22Rv1 (cell line): ENCODE measurements around the gene BPIFA3.

Source experiments
- H3K27ac ChIP-seq: fragments of 450-650 bp; 2 replicates; pipeline ENCODE4 v1.5.1; 2017
- ZFX ChIP-seq: fragments of 450-650 bp; IDR thresholded peaks from 2 replicates; pipeline ENCODE4 v1.6.1; 2017; ENCODE audit warnings: antibody characterized with exemption, borderline replicate concordance
- TF ChIP-seq, protein P1 (sequence below): fragments of 450-650 bp; IDR thresholded peaks from 2 replicates; pipeline ENCODE4 v1.5.1; 2017; ENCODE audit warnings: mild to moderate bottlenecking

BPIFA3 gene

DNA sequence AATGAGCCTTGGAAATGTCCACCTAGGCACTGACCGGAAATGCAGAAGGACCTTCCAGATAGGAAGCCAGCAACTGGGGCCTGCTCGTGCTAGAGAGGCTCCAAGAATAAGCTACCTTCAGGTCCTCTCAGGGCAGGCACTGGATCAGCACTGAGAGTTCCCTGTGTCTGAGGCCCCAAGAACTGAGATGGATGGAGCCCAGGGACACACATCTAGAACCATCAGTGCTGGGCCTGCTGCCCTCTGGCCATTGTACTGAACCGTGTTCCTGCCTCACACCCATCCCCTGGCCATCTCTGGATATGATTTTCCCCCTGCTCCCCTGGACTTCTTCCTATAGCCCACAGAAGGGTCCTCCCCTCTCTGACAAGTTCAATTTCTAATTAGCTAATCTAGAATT lies 28.9 kb downstream of the BPIFA3 start:
- TF ChIP-seq, protein P1, sequence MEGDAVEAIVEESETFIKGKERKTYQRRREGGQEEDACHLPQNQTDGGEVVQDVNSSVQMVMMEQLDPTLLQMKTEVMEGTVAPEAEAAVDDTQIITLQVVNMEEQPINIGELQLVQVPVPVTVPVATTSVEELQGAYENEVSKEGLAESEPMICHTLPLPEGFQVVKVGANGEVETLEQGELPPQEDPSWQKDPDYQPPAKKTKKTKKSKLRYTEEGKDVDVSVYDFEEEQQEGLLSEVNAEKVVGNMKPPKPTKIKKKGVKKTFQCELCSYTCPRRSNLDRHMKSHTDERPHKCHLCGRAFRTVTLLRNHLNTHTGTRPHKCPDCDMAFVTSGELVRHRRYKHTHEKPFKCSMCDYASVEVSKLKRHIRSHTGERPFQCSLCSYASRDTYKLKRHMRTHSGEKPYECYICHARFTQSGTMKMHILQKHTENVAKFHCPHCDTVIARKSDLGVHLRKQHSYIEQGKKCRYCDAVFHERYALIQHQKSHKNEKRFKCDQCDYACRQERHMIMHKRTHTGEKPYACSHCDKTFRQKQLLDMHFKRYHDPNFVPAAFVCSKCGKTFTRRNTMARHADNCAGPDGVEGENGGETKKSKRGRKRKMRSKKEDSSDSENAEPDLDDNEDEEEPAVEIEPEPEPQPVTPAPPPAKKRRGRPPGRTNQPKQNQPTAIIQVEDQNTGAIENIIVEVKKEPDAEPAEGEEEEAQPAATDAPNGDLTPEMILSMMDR = no peak
- TF ChIP-seq ZFX = no peak
- H3K27ac ChIP-seq = no peak overlapping the region

DNA sequence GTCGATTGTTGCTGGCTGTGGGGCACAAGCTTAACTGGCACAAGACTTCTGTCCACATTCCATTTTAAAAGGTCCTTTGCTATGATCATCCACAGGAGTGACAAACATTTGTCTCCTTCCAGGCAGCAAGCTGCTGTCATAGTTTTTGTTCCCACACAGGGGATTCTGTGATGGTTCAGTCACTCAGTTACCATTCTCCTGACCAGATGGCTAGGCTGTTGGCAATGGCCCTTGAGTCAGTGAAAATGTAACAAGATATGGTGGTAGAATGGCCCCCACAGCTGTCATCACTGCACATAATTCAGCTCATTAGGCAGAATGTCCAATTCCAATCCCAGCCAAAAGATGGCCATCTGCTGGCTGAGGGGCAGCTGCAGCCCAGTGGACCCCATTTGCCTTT lies 32.3 kb downstream of the BPIFA3 start:
- TF ChIP-seq, protein P1 = no peak
- TF ChIP-seq ZFX = no peak
- no peak overlapping the region for H3K27ac ChIP-seq

DNA sequence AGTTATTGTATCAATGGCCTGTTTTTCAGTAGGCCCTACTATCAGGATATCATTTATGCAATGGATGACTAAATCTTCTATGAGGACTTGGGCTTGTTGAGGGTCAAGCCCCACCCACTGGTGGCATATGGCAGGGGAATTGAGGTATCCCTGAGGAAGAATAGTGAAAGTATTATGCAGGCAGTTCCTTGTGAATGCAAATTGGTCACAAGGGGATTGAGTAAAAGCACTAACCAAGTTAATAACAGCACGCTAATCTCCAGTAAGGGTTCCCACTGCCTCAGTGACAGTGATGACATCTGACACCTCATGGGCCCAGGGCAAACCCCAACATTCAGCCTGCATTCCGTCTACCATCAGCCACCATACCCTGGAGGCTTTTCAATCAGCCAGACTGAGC lies 33.5 kb downstream of the BPIFA3 start:
- H3K27ac ChIP-seq = no peak overlapping the region
- no peak for TF ChIP-seq ZFX
- TF ChIP-seq, protein P1 = no peak

DNA sequence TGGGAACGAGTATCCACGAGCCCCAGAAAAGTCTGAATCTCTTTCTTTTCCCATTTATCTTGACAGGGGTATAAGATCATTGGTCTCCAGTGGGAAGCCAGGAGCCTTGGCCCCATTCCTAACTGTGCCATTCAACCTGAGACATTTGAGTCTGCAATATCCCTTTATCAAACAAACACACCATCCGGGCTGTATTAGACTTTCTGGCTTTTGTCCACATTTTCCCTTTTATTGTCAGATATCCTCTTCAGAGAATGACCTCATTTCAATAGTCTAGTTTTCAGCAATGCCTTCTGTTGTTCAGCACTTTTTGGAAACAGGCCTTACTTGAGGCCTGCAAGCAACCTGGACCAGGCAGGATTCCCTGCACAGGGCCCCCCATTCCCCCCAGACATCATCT lies 34.3 kb downstream of the BPIFA3 start:
- no peak overlapping the region for H3K27ac ChIP-seq
- no peak for TF ChIP-seq ZFX
- TF ChIP-seq, protein P1 = no peak

DNA sequence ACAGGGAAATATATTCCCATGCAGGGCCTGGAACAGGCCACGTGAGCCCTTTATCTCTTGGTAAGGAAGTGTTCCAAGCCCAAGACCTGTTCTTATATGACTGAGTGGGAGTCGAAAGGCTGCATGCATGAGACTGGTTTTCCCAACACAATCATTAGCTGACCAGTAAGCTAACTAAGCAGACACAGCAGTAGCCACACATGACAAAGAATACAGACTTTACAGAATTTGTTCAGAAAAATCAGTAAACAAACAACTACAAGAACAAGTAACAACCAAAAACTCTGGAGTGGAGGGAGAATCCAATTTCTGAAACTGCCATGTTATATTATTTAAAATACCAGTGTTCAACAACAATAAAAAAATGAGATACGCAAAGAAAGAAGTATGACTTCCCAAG lies 35.3 kb downstream of the BPIFA3 start:
- TF ChIP-seq, protein P1 = no peak
- no peak for TF ChIP-seq ZFX
- H3K27ac ChIP-seq = no peak overlapping the region

DNA sequence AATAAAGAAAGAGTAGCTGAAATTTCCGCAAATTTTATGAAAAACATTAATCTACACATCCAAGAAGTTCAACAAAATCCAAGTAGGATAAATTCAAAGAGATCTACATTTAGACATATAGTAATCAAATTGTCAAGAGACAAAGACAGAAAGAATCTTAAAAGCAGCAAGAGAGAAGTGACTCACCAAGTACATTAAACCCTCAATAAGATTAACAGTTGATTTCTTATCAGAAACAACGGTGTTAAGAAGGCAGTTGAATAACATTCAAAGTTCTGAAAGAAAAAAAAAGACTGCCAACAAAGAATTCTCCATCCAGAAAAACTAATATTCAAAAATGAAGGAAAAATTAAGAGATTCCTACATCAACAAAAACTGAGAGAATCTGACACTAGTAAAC lies 37.9 kb downstream of the BPIFA3 start:
- TF ChIP-seq ZFX = no peak
- TF ChIP-seq, protein P1 = no peak
- H3K27ac ChIP-seq = no peak overlapping the region

DNA sequence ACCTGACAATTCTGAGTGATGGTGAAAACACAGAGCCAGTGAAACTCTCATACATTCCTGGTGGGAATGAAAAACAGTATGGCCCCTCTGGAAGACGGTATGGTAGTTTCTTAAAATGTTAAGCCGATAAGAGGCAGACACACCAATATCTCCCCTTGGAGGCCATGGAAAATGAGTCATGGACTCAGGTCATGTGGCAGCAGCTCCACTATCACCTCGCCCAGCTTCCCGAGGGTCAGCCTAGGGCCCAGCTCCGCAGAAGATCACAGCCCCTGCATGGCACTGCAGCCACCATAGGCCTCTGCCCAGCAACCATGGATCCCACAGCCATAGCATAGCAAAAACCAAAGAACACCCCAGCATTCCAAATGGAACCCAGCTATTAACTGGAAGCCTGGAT lies 40.1 kb downstream of the BPIFA3 start:
- TF ChIP-seq ZFX = no peak
- TF ChIP-seq, protein P1 = no peak

More for the DNA sequence above, 40.1 kb downstream of the BPIFA3 start:
- no peak overlapping the region for H3K27ac ChIP-seq
